ENCODE data around the gene RNF186. TPM values are rescaled to one million over a fixed set of nuclear protein-coding genes. Genes with fewer than 3 reads are reported as not detected.
"Not testable (repeated sequence)": the region's sequence is repeated elsewhere in the genome, so short reads cannot be mapped to it uniquely, and the experiment has no call there.

RNF186 gene
- total RNA-seq, 2 experiments from 2014 or later: not detected

- Mint-ChIP-seq H3K4me3 (no peak overlapping the region), H3K9me3 (no peaks in the 10 kb centered on the region), H3K27me3 (peaks cover 1% of the 10 kb centered on the region), H3K4me1 (ENCODE audit: low read depth) (no peaks in the 10 kb centered on the region), H3K27ac (no peak overlapping the region), H3K36me3 (ENCODE audit: low read depth) (no peaks in the 10 kb centered on the region)
- POLR2A ChIA-PET: no interaction called here
- CTCF ChIA-PET: interaction anchor here (1.3 kb wide), 1 partner anchor 57 kb away, joined by 3 read pairs; no protein-coding TSS in a partner anchor
- no peak for ATAC-seq
- no peak for DNase-seq
- no peak for TF ChIP-seq CTCF (IDR thresholded peaks at IDR 0.05)
- intact Hi-C loops (cut with micrococcal nuclease): no loop called here
Observed at GRCh38 chr1:19818324-19818723, 3.2 kb upstream of the RNF186 start.

- Mint-ChIP-seq H3K36me3 (ENCODE audit: low read depth) (no peaks in the 10 kb centered on the region), H3K4me3 (no peak overlapping the region), H3K27ac (no peak overlapping the region), H3K9me3 (no peaks in the 10 kb centered on the region), H3K27me3 (peaks cover 1% of the 10 kb centered on the region), H3K4me1 (ENCODE audit: low read depth) (no peaks in the 10 kb centered on the region)
- ATAC-seq: no peak
- TF ChIP-seq CTCF (IDR thresholded peaks at IDR 0.05): no peak
- POLR2A ChIA-PET: no interaction called here
- CTCF ChIA-PET: interaction anchor here (1.5 kb wide), 1 partner anchor 56 kb away, joined by 4 read pairs; no protein-coding TSS in a partner anchor
- intact Hi-C loops (cut with micrococcal nuclease): no loop called here
- no peak for DNase-seq
Observed at GRCh38 chr1:19817160-19817559, 2.1 kb upstream of the RNF186 start.

- H3K27ac Mint-ChIP-seq; POLR2A ChIA-PET; H3K4me1 Mint-ChIP-seq (ENCODE audit: low read depth); DNase-seq; H3K27me3 Mint-ChIP-seq; H3K36me3 Mint-ChIP-seq (ENCODE audit: low read depth); H3K9me3 Mint-ChIP-seq; H3K4me3 Mint-ChIP-seq; ATAC-seq; intact Hi-C loops (cut with micrococcal nuclease): not testable (repeated sequence)
- CTCF ChIA-PET: interaction anchor here (1.5 kb wide), 1 partner anchor 55 kb away, joined by 4 read pairs; no protein-coding TSS in a partner anchor
Observed at GRCh38 chr1:19816737-19817086, 1.6 kb upstream of the RNF186 start.

GRCh38 chr1:19815801-19816736, 986 bp upstream of the RNF186 start:
- H3K27me3 Mint-ChIP-seq: peaks cover 1% of the 10 kb centered on the region
- no peak for DNase-seq
- no peak for ATAC-seq
- H3K9me3 Mint-ChIP-seq: no peaks in the 10 kb centered on the region
- CTCF ChIA-PET: interaction anchor here (1.5 kb wide), 1 partner anchor 55 kb away, joined by 4 read pairs; no protein-coding TSS in a partner anchor
- POLR2A ChIA-PET: interaction anchor here (1.0 kb wide), 1 partner anchor 1089 kb away, joined by 3 read pairs; no protein-coding TSS in a partner anchor
- H3K36me3 Mint-ChIP-seq (ENCODE audit: low read depth): no peaks in the 10 kb centered on the region
- no peaks in the 10 kb centered on the region for H3K4me1 Mint-ChIP-seq (ENCODE audit: low read depth)
- H3K27ac Mint-ChIP-seq: no peak overlapping the region
- no peak overlapping the region for H3K4me3 Mint-ChIP-seq
- intact Hi-C loops (cut with micrococcal nuclease): no loop called here
- TF ChIP-seq CTCF (IDR thresholded peaks at IDR 0.05): no peak

GRCh38 chr1:19814244-19814661, 830 bp downstream of the RNF186 start:
- Mint-ChIP-seq H3K4me3 (no peak overlapping the region), H3K4me1 (ENCODE audit: low read depth) (no peaks in the 10 kb centered on the region), H3K27me3 (no peaks in the 10 kb centered on the region), H3K27ac (no peak overlapping the region), H3K9me3 (no peaks in the 10 kb centered on the region), H3K36me3 (ENCODE audit: low read depth) (no peaks in the 10 kb centered on the region)
- CTCF ChIA-PET: interaction anchor here (1.3 kb wide), 1 partner anchor 53 kb away, joined by 4 read pairs; no protein-coding TSS in a partner anchor
- ATAC-seq (no peak), DNase-seq (no peak)
- TF ChIP-seq CTCF (IDR thresholded peaks at IDR 0.05): no peak
- intact Hi-C loops (cut with micrococcal nuclease): no loop called here
- POLR2A ChIA-PET: no interaction called here
